GM12892 (cell line): ENCODE data around the gene ELK4.

Experiments used
- POLR2A ChIP-seq: IDR thresholded peaks from 2 replicates; pipeline ENCODE4 v1.6.1; 2011; ENCODE audit warnings: low read depth, low read length, control low read depth
- POLR2AphosphoS5 ChIP-seq: IDR thresholded peaks from 2 replicates; pipeline ENCODE4 v1.6.1; 2011; ENCODE audit warnings: low read depth, low read length, control low read depth

DNA sequence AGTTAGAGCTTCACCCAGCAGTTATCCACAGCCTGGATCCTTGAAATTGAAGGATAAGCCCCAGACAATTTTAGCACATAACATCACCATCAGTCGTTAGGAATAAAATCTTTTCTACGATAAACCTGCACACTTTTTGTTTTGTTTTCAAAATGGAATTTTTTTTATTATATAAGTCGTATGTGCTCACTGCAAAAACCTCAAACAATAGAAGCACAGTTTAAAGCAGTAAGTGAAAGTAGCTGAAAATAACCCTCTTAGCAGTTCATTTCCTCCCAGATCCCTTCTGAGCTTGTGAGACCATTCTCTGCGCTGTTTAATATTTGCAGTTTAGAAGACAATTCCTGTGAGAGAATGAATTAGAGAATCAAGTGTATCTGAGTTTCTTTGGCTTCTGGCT lies 38.3 kb downstream of the ELK4 start:
- no peak for TF ChIP-seq POLR2A
- TF ChIP-seq POLR2AphosphoS5: no peak
